ENCODE data around the gene KDM6B.

The KDM6B gene

GRCh38 chr17:7820231-7820630, 13.8 kb upstream of the KDM6B start:
- no peak for DNase-seq (ENCODE audit: low read depth)
- no peak overlapping the region for H3K4me3 ChIP-seq (replicated peaks; ENCODE audit: low read depth, low read length)
- TF ChIP-seq, protein P1, sequence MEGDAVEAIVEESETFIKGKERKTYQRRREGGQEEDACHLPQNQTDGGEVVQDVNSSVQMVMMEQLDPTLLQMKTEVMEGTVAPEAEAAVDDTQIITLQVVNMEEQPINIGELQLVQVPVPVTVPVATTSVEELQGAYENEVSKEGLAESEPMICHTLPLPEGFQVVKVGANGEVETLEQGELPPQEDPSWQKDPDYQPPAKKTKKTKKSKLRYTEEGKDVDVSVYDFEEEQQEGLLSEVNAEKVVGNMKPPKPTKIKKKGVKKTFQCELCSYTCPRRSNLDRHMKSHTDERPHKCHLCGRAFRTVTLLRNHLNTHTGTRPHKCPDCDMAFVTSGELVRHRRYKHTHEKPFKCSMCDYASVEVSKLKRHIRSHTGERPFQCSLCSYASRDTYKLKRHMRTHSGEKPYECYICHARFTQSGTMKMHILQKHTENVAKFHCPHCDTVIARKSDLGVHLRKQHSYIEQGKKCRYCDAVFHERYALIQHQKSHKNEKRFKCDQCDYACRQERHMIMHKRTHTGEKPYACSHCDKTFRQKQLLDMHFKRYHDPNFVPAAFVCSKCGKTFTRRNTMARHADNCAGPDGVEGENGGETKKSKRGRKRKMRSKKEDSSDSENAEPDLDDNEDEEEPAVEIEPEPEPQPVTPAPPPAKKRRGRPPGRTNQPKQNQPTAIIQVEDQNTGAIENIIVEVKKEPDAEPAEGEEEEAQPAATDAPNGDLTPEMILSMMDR (IDR thresholded peaks at IDR 0.05; ENCODE audit: low read length, missing control alignments): no peak

- no peak for DNase-seq (ENCODE audit: low read depth)
- TF ChIP-seq, protein P1 (IDR thresholded peaks at IDR 0.05; ENCODE audit: low read length, missing control alignments): no peak
- H3K4me3 ChIP-seq (replicated peaks; ENCODE audit: low read depth, low read length): no peak overlapping the region
Observed at GRCh38 chr17:7822126-7822525, 11.9 kb upstream of the KDM6B start.

DNA sequence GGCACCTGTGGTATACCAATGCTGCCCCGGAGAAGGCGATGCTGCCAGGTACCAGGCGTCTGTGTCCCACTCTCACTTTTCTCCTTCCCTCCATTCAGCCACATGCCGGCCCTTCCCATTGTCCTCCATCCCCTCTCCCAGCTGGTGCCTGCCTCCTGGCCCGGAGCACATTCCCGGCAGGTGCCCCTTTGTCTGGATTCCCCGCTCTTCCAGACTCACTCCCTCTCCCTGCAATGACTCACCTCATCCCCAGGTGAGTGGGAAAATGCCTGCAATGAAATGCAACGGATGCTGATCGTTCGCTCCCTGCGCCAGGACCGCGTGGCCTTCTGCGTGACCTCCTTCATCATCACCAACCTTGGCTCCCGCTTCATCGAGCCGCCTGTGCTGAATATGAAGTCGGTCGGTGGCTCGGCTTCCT, 10.4 kb upstream of the KDM6B start:
- no peak for DNase-seq (ENCODE audit: low read depth)
- TF ChIP-seq, protein P1 (IDR thresholded peaks at IDR 0.05; ENCODE audit: low read length, missing control alignments): no peak
- no peak overlapping the region for H3K4me3 ChIP-seq (replicated peaks; ENCODE audit: low read depth, low read length)

DNA sequence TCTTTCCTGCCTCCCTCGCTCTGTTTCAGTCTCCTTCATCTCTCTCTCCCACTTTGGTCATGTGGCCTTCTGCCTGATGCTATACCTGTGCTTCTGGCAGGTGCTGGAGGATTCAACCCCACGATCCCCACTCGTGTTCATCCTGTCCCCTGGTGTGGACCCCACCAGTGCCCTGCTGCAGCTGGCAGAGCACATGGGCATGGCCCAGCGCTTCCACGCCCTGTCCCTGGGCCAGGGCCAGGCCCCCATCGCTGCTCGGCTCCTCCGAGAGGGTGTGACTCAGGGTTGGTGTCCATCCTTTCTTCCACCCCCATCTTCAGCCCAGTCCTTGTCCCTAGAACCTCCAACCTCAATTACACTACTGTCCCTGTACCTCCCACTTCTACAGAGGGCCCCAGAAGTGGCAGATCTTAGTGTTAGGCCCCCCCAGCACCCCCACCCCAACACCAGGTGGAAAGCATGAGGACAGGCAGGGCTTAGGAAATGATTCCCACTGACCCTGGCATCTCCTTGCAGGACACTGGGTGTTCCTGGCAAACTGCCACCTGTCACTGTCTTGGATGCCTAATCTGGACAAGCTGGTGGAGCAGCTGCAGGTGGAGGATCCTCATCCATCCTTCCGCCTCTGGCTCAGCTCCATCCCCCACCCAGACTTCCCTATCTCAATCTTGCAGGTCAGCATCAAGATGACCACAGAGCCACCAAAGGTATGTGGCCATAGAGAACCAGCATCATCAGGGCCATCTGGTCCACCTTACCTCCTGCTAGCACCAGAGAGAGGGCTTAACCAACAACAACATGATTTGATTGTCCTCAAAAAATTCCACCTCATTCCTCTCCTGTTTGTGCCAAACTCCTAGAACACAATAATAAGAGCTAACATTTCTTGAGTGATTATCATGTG, 9.7 kb upstream of the KDM6B start:
- TF ChIP-seq, protein P1 (IDR thresholded peaks at IDR 0.05; ENCODE audit: low read length, missing control alignments): no peak
- no peak for DNase-seq (ENCODE audit: low read depth)
- H3K4me3 ChIP-seq (replicated peaks; ENCODE audit: low read depth, low read length): no peak overlapping the region

GRCh38 chr17:7825206-7825990, 8.6 kb upstream of the KDM6B start:
- no peak overlapping the region for H3K4me3 ChIP-seq (replicated peaks; ENCODE audit: low read depth, low read length)
- DNase-seq (ENCODE audit: low read depth): no peak

GRCh38 chr17:7830616-7831015, 3.4 kb upstream of the KDM6B start:
- TF ChIP-seq, protein P1 (IDR thresholded peaks at IDR 0.05; ENCODE audit: low read length, missing control alignments): no peak
- DNase-seq (ENCODE audit: low read depth): no peak
- H3K4me3 ChIP-seq (replicated peaks; ENCODE audit: low read depth, low read length): no peak overlapping the region

More at GRCh38 chr17:7825206-7825990, 8.6 kb upstream of the KDM6B start:
- TF ChIP-seq, protein P1 (IDR thresholded peaks at IDR 0.05; ENCODE audit: low read length, missing control alignments): peak; percentile 7
